Fibroblast of lung (primary cell): ENCODE measurements around the gene LARP4B. TPM values are rescaled to one million over a fixed set of nuclear protein-coding genes. Genes with fewer than 3 reads are reported as not detected.
A peak's percentile ranks its signal among the peaks of the same experiment; 100 is the strongest.

Experiments
- DNase-seq, 2 donors: peaks; one replicate each; pipeline versions ENCODE4 v3.0.0 to v3.0.0-alpha.2; 2010; ENCODE audit warnings: low read depth in 2 of 2
- H2AFZ ChIP-seq: 2 replicates; pipeline ENCODE4 v1.5.1; 2012; ENCODE audit warnings: low read length, control low read depth, inconsistent platforms
- H3K27ac ChIP-seq: 2 replicates; pipeline ENCODE4 v1.5.1; 2011; ENCODE audit warnings: low read length, control low read depth; ENCODE audit not compliant: insufficient read depth
- H3K27me3 ChIP-seq: 2 replicates; pipeline ENCODE4 v1.5.1; 2011; ENCODE audit warnings: mild to moderate bottlenecking, low read length; ENCODE audit not compliant: control insufficient read depth, insufficient read depth
- H3K36me3 ChIP-seq: 2 replicates; pipeline ENCODE4 v1.5.1; 2011; ENCODE audit warnings: low read length; ENCODE audit not compliant: control insufficient read depth, insufficient read depth
- H3K4me1 ChIP-seq: 2 replicates; pipeline ENCODE4 v1.5.1; 2011; ENCODE audit warnings: low read length; ENCODE audit not compliant: control insufficient read depth, insufficient read depth; ENCODE audit errors: extremely low read depth
- H3K4me2 ChIP-seq: 2 replicates; pipeline ENCODE4 v1.5.1; 2011; ENCODE audit warnings: low read length, control low read depth; ENCODE audit not compliant: insufficient read depth; ENCODE audit errors: extremely low read depth
- H3K4me3 ChIP-seq, 4 experiments: fragments of 200-600 bp in 1 of 4; sonication (generic) in 1 of 4; replicated peaks in 1 of 4; 2 replicates each; pipeline ENCODE4 v1.5.1; 2011 to 2016; ENCODE audit warnings: low read length in 4 of 4, low read depth in 3 of 4, mild to moderate bottlenecking in 3 of 4, control low read depth in 2 of 4, inconsistent platforms in 1 of 4, mixed read lengths in 1 of 4; ENCODE audit not compliant: insufficient read depth in 1 of 4; ENCODE audit errors: control extremely low read depth in 1 of 4
- H3K79me2 ChIP-seq: 2 replicates; pipeline ENCODE4 v1.5.1; 2012; ENCODE audit warnings: mild to moderate bottlenecking, low read length, inconsistent platforms; ENCODE audit not compliant: control insufficient read depth, insufficient read depth
- H3K9ac ChIP-seq: 2 replicates; pipeline ENCODE4 v1.5.1; 2011; ENCODE audit warnings: mild to moderate bottlenecking, low read length, control low read depth; ENCODE audit not compliant: insufficient read depth
- H3K9me3 ChIP-seq: 2 replicates; pipeline ENCODE4 v1.5.1; 2012; ENCODE audit warnings: low read depth, low read length; ENCODE audit not compliant: control insufficient read depth, insufficient read depth
- H4K20me1 ChIP-seq: 2 replicates; pipeline ENCODE4 v1.5.1; 2011; ENCODE audit warnings: low read length; ENCODE audit not compliant: control insufficient read depth, insufficient read depth; ENCODE audit errors: extremely low read depth
- EZH2 ChIP-seq: IDR thresholded peaks from 2 replicates; pipeline ENCODE4 v1.5.1; 2012; ENCODE audit warnings: low read length, control low read depth, mild to moderate bottlenecking; ENCODE audit errors: missing control alignments
- polyA plus RNA-seq, 2 donors: library from polyadenylated mRNA; depleted of rRNA in 1 of 2; stranded (reverse) in 1 of 2; unstranded in 1 of 2; fragments of >200 nt; gene quantifications; 2 replicates each; pipeline ENCODE4 v1.2.1, GENCODE V29; 2011 to 2012; ENCODE audit warnings: missing spikeins in 1 of 2
- total RNA-seq: library from RNA; depleted of rRNA; stranded (reverse); fragments of >200 nt; gene quantifications from 2 replicates; pipeline ENCODE4 v1.2.1, GENCODE V29; 2014
- TF ChIP-seq, protein P1 (sequence below), 2 donors: IDR thresholded peaks in 1 of 2; conservative IDR thresholded peaks in 1 of 2; 1 replicate in 1 of 2; 2 replicates in 1 of 2; pipeline ENCODE4 v1.5.1; 2011 to 2012; ENCODE audit warnings: low read length in 2 of 2, control low read depth in 1 of 2, inconsistent platforms in 1 of 2, low read depth in 1 of 2, mild to moderate bottlenecking in 1 of 2

Gene LARP4B
- total and polyA plus RNA-seq, 2 donors (not counting 1 experiment from before 2014, with no cell fraction given): 25.4 to 38.6 TPM

- H3K27ac ChIP-seq: no peak overlapping the region
- peaks cover 5% of the 10 kb centered on the region for H3K4me1 ChIP-seq
- no peak overlapping the region for H2AFZ ChIP-seq
- no peaks in the 10 kb centered on the region for H3K36me3 ChIP-seq
- TF ChIP-seq EZH2: no peak
- TF ChIP-seq, protein P1, sequence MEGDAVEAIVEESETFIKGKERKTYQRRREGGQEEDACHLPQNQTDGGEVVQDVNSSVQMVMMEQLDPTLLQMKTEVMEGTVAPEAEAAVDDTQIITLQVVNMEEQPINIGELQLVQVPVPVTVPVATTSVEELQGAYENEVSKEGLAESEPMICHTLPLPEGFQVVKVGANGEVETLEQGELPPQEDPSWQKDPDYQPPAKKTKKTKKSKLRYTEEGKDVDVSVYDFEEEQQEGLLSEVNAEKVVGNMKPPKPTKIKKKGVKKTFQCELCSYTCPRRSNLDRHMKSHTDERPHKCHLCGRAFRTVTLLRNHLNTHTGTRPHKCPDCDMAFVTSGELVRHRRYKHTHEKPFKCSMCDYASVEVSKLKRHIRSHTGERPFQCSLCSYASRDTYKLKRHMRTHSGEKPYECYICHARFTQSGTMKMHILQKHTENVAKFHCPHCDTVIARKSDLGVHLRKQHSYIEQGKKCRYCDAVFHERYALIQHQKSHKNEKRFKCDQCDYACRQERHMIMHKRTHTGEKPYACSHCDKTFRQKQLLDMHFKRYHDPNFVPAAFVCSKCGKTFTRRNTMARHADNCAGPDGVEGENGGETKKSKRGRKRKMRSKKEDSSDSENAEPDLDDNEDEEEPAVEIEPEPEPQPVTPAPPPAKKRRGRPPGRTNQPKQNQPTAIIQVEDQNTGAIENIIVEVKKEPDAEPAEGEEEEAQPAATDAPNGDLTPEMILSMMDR (conservative IDR thresholded peaks at IDR 0.05 in 1 of 2, IDR thresholded peaks at IDR 0.05 in 1 of 2; ENCODE audit: low read depth in 1 of 2, low read length in 2 of 2): no peak
- peak in 1 of 2 donors; percentile 47 for DNase-seq
- no peak overlapping the region for H3K4me3 ChIP-seq
- H3K27me3 ChIP-seq: no peaks in the 10 kb centered on the region
- H3K79me2 ChIP-seq: no peaks in the 10 kb centered on the region
- H3K4me2 ChIP-seq: no peak overlapping the region
- H4K20me1 ChIP-seq: no peaks in the 10 kb centered on the region
- H3K9ac ChIP-seq: no peak overlapping the region
- no peaks in the 10 kb centered on the region for H3K9me3 ChIP-seq
These were observed 37.2 kb upstream of the LARP4B start for GRCh38 chr10:968546-969199.

- Histone ChIP-seq H3K4me2 (no peak overlapping the region), H3K4me3 (no peak overlapping the region), H4K20me1 (no peaks in the 10 kb centered on the region), H3K9ac (no peak overlapping the region), H3K27me3 (no peaks in the 10 kb centered on the region), H2AFZ (no peak overlapping the region), H3K79me2 (no peaks in the 10 kb centered on the region), H3K9me3 (no peaks in the 10 kb centered on the region), H3K27ac (no peak overlapping the region), H3K36me3 (no peaks in the 10 kb centered on the region), H3K4me1 (peaks cover 5% of the 10 kb centered on the region)
- no peak for TF ChIP-seq EZH2
- TF ChIP-seq, protein P1 (conservative IDR thresholded peaks at IDR 0.05 in 1 of 2, IDR thresholded peaks at IDR 0.05 in 1 of 2; ENCODE audit: low read depth in 1 of 2, low read length in 2 of 2): no peak
- no peak for DNase-seq
These were observed 35.1 kb upstream of the LARP4B start for GRCh38 chr10:966466-967235.

GRCh38 chr10:964988-965417 is 33.5 kb upstream of the LARP4B start:
- H3K27ac ChIP-seq: peak overlapping the region; percentile 39
- no peak overlapping the region for H3K4me2 ChIP-seq
- H4K20me1 ChIP-seq: no peaks in the 10 kb centered on the region
- no peak overlapping the region for H3K4me3 ChIP-seq
- no peaks in the 10 kb centered on the region for H3K79me2 ChIP-seq
- no peak overlapping the region for H2AFZ ChIP-seq
- TF ChIP-seq EZH2: no peak
- TF ChIP-seq, protein P1 (conservative IDR thresholded peaks at IDR 0.05 in 1 of 2, IDR thresholded peaks at IDR 0.05 in 1 of 2; ENCODE audit: low read depth in 1 of 2, low read length in 2 of 2): no peak
- no peak for DNase-seq
- peaks cover 2% of the 10 kb centered on the region for H3K4me1 ChIP-seq
- no peaks in the 10 kb centered on the region for H3K36me3 ChIP-seq
- no peaks in the 10 kb centered on the region for H3K9me3 ChIP-seq
- no peak overlapping the region for H3K9ac ChIP-seq
- H3K27me3 ChIP-seq: no peaks in the 10 kb centered on the region
